Glomerular visceral epithelial cell (primary cell): ENCODE measurements around the gene ACACA.
"Not testable (repeated sequence)": the region's sequence is repeated elsewhere in the genome, so short reads cannot be mapped to it uniquely, and the experiment has no call there.

ENCODE experiments used
- DNase-seq: peaks from one replicate; pipeline ENCODE4 v3.0.0-alpha.2; 2016; ENCODE audit errors: extremely low spot score

ACACA gene

GRCh38 chr17:37100231-37100630, 306.4 kb downstream of the ACACA start:
- DNase-seq: no peak

DNA sequence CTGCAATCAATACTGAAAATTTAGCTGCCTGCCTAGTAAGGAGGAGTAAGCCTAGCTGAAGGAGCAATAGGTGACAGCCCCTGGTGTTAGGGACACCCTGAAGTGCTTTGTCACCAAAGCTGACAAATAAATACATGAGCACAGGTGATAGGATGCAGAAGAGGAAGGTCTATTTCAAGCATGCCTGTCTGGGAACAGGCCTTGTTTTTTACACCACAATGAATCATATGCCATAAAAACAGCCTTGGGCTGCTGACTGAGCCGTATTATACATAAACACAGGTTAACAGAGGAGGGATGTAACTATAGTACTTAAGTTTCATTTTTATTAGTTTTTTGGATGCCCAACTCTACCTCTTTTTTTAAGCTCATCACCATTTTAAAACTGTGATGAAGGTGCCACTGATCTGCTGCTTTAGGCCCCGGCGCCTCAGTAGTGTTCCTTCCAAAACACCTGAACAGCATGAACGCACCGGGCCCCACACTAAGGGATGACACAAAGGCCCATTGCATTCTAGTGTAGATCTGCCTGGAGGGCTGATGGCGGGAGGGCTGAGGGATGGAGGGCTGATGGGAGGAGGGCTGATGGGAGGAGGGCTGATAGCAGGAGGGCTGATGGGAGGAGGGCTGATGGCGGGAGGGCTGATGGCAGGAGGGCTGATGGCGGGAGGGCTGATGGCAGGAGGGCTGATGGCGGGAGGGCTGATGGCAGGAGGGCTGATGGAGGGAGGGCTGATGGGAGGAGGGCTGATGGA, 307.5 kb downstream of the ACACA start:
- no peak for DNase-seq

DNA sequence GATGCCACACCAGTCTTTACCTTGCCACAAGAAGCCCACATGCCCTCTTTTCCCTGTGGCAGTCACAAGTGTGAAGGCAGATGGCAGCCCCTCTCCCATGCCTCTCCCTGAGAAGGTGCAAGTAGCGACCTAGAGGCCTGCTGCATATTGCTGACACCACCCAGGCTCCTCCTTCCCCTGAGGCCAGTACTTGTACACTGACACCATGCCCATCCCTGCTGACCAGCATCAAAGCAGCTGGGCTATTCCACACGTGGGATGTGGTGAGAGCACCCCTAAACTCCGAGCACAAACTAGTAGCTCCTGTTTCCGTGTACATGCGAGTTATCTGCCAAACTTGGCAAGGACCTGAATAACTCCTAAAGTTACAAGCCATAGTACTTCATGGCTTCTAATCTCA, 308.5 kb downstream of the ACACA start:
- DNase-seq: no peak

DNA sequence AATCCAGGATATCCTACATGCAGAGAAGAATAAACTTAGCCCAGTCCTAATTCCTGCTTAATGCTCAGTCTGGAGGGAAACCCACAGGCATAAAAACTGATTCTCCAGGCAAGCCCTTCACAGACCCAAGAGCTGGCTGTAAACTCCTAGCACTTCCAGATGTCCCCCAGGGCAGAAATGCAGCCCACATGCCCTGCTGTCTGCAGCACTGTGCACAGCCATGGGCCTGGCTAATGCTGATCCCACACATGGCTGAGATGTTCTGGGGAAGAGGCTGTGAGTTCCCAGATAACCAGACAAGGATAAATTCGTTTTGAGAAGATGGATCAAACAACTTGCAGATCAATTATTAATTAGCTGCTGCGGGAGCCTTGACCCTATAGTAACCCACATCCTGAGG, 309.5 kb downstream of the ACACA start:
- no peak for DNase-seq

DNA sequence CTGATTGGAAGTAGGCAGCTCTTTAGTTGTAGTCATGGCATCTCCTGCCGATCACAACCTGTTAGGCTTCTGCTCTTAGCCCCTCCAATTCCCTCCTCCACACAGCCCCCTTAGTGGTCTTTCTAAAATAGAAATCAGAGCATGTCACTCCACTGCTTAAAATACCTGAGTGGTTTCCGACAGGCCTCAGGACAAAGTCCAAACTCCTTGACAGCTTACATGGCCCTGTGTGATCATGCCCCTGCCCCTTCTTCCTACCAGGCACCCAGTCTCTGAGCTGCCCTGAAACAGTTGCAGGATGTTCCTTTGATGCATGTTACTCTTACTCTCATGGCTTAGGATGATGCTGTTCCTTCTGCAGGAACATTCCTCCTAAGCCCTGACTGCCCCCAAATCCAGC, 310.6 kb downstream of the ACACA start:
- no peak for DNase-seq

GRCh38 chr17:37094391-37094790, 312.2 kb downstream of the ACACA start:
- no peak for DNase-seq

- DNase-seq: no peak
Observed at GRCh38 chr17:37092701-37093100, 313.9 kb downstream of the ACACA start.

DNA sequence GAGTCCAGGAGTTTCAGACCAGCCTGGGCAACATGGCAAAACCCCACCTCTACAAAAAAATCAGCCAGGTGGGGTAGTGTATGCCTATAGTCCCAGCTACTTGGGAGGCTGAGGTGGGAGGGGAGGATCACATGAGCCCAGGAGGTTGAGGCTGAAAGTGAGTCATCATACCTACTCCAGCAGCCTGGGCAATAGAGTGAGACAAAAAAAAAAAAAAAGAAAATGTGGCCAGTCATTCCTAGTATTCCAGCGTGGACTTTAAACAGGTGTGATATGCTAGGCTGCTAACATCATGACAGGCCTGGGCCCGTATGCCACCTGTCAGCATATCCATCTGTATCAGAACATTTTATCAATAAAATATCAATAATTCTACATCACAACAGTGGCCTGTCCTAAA, 314.6 kb downstream of the ACACA start:
- DNase-seq: peak; percentile 56

GRCh38 chr17:37090941-37091340, 315.7 kb downstream of the ACACA start:
- no peak for DNase-seq

DNA sequence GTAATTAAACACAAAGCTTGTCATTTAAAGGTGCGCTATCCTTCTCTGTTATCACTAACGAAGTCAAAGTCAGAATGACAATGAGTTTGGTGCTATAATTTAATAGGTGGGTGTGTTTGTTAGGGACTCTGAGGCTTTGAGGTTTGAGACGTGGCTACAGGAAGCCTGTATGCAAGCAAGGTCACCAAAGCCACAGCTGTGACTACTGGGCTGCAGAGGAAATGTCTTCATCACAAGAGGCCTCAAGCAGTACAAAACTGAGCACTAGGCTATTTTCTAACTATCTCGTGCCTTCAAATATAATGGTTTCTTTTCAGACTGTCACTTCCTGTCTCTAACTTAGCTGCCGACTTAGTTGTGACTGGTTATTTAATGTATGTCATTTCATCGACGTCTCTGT, 316.7 kb downstream of the ACACA start:
- DNase-seq: no peak

DNA sequence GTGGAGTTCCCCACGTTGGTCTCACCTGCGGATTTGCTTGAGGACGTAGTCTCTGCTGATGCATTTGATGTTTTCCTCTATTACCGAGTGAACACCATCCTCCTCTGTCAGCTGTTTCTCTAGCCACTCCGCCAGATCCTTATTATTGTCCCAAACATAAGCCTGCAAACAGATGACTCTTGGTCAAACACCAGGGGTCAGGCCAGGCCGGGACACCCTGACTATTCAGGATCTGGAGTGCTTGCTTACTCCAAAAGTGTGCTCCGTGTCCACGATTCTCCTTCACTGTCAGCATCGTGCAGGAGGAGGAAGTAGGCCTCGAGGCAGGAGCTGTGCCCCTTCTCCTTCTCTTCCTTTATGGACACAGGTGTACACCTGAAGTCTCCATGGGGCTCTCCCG, 317.7 kb downstream of the ACACA start:
- no peak for DNase-seq

DNA sequence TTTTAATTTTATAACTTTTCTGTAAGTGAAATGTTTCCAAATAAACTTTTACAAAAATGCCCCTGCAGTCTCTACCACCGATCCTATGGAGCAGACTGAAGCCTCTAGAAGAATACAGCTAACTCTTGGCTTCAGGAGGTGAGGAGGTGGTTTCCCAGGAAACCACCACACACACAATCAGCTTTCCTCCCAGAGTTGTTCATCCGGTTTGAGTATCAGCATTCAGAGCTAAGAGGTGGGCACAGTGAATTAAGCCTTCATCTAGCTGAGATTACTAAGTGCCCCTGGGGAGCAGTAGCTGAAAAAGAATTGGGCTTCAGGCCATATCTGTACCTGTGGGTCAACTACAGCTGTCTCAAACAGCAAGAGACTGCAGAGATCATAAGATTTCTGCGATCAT, 318.2 kb downstream of the ACACA start:
- no peak for DNase-seq

DNA sequence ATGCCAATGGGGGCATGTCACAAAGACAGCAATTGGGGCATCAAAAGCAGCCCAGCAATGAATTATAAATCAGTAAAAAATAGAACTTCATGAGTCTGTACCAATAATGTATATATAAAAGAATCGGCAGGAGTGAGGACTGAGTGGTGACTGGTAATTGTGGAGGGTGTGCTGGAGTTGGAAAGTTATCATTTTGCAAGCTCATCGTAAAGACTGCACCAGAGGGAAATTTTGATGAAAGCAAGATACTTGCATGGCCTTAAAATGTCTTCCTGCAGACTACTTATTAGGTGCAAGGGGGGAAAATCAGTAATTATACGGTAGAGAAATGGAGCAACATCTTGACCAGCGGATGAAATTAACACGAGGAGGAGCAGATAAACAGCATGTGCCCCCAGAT, 319.0 kb downstream of the ACACA start:
- DNase-seq: no peak

GRCh38 chr17:37086948-37087347, 319.7 kb downstream of the ACACA start:
- no peak for DNase-seq

GRCh38 chr17:37086334-37086733, 320.3 kb downstream of the ACACA start:
- no peak for DNase-seq

GRCh38 chr17:37084372-37084771, 322.3 kb downstream of the ACACA start:
- DNase-seq: no peak

DNA sequence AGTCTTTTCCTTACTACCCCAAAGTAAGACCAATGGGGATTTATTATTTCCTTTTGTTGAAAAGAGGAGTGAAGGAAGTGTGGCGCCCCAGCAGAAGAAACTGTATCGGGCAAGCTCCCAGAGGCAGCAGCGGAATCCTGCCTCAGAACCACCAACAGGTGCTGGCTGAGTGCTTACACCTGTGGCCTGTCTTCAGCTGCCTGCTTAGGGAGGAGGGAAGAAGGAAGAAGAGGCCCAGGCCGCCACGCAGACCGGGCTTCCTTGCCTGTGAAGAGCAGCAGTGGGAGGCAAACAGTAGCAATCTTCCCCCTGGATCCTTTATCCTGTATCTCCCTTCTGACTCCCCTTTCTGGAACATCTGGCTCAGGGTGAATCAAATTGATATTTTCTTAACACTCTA, 323.2 kb downstream of the ACACA start:
- DNase-seq: no peak

DNA sequence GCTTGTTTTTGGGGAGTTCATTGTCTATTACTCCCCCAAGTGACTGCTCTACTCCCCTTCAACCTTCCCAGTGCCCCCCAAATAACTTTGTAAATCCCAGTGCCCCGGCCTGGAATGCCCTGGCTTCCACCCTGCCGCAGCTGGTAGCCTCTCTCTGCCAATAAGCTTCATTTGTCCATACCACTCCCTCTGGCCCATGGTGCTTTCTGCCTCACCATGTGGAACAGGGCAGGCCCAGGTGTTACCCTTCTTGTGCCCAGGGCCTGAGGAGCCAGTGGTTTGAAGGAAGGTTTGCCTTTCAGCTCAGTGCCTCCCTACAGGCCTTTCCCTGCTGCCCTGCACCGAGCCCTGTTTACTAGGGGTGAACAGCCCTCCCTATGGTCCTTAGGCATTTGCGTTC, 323.7 kb downstream of the ACACA start:
- no peak for DNase-seq

GRCh38 chr17:37082311-37082860, 324.2 kb downstream of the ACACA start:
- no peak for DNase-seq

GRCh38 chr17:37081287-37081686, 325.3 kb downstream of the ACACA start:
- DNase-seq: no peak

DNA sequence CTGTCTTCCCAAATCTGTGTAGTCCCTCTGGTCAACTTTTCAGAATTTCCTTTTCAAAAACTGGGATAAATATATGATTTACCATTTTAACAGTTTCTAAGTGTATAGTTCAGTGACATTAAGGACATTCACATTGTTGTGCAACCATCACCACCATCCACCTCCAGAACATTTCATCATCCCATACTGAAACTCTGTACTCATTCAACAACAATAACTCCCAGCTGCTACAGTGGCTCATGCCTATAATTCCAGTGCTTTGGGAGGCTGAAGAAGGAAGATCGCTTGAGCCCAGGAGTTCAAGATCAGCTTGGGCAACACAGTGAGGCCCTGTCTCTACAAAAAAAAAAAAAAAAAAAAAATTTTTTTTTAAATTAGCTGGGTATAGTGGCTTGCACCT, 326.9 kb downstream of the ACACA start:
- DNase-seq: no peak

- no peak for DNase-seq
Observed at GRCh38 chr17:37079065-37079708, 327.4 kb downstream of the ACACA start.

GRCh38 chr17:37073464-37073863, 333.2 kb downstream of the ACACA start:
- not testable (repeated sequence) for DNase-seq
